A673 (cell line): Measurements from ENCODE around the gene SYCN. TPM values are rescaled to one million over a fixed set of nuclear protein-coding genes. Genes with fewer than 3 reads are reported as not detected.
A peak's percentile ranks its signal among the peaks of the same experiment; 100 is the strongest.

Experiments used
- Bru-seq: library from RNA; stranded (reverse); fragments of 400-500 nt; gene quantifications from one replicate; lab custom pipeline; 2021; lab: Mats Ljungman, UMichigan
- BruChase-seq, 2 experiments: library from RNA; stranded (reverse); fragments of 400-500 nt; gene quantifications; one replicate each; lab custom pipeline; 2021; lab: Mats Ljungman, UMichigan
- BruUV-seq: library from RNA; stranded (reverse); fragments of 400-500 nt; replicated peaks from 2 replicates; lab custom pipeline; 2021; lab: Mats Ljungman, UMichigan
- CTCF ChIA-PET: fragments of 300-600 bp; sonication (Branson Sonifier 250); formaldehyde crosslinking; loops from one replicate; lab custom pipeline; 2022; ENCODE audit warnings: antibody characterized with exemption; lab: Charles Lee
- POLR2A ChIA-PET: fragments of 300-600 bp; sonication (Branson Sonifier 250); formaldehyde crosslinking; loops from one replicate; lab custom pipeline; 2022; ENCODE audit warnings: antibody characterized with exemption; ENCODE audit not compliant: low non-redundant PET; lab: Charles Lee
- DNase-seq: peaks from one replicate; pipeline ENCODE4 v3.0.0-alpha.2; 2015; ENCODE audit warnings: low spot score
- H3K27ac ChIP-seq: fragments of 200-600 bp; sonication (generic); 2 replicates; pipeline ENCODE4 v1.5.1; 2016; ENCODE audit warnings: mixed run types, low read depth, mild to moderate bottlenecking, mixed read lengths, antibody characterized with exemption, low read length; ENCODE audit not compliant: poor library complexity, severe bottlenecking
- H3K27me3 ChIP-seq: fragments of 200-600 bp; sonication (generic); replicated peaks from 2 replicates; pipeline ENCODE4 v1.6.1; 2017; ENCODE audit warnings: mixed run types, low read depth, mild to moderate bottlenecking, mixed read lengths, antibody characterized with exemption, low read length; ENCODE audit not compliant: insufficient read depth, poor library complexity
- H3K36me3 ChIP-seq: fragments of 200-600 bp; sonication (generic); 2 replicates; pipeline ENCODE4 v1.6.1; 2016; ENCODE audit warnings: mixed run types, mild to moderate bottlenecking, mixed read lengths, antibody characterized with exemption, low read length; ENCODE audit not compliant: insufficient read depth, poor library complexity, severe bottlenecking
- H3K4me1 ChIP-seq: fragments of 200-600 bp; sonication (generic); 2 replicates; pipeline ENCODE4 v1.6.1; 2017; ENCODE audit warnings: mixed run types, mild to moderate bottlenecking, mixed read lengths, antibody characterized with exemption, low read length; ENCODE audit not compliant: insufficient read depth, poor library complexity, severe bottlenecking
- H3K4me3 ChIP-seq: fragments of 200-600 bp; sonication (generic); 2 replicates; pipeline ENCODE4 v1.5.1; 2016; ENCODE audit warnings: low read depth, mixed run types, mild to moderate bottlenecking, mixed read lengths, low read length; ENCODE audit not compliant: poor library complexity, severe bottlenecking
- H3K9me3 ChIP-seq: fragments of 200-600 bp; sonication (generic); 2 replicates; pipeline ENCODE4 v1.6.1; 2016; ENCODE audit warnings: mixed run types, low read depth, mild to moderate bottlenecking, mixed read lengths, antibody characterized with exemption, low read length; ENCODE audit not compliant: poor library complexity, severe bottlenecking
- CTCF ChIP-seq: fragments of 300-800, 200-600 bp; sonication (generic); conservative IDR thresholded peaks from 2 replicates; pipeline ENCODE4 v1.5.1; 2017; ENCODE audit warnings: low read depth, mild to moderate bottlenecking, antibody characterized with exemption, low read length, moderate library complexity, mixed read lengths
- EZH2 ChIP-seq: fragments of 200-600 bp; sonication (generic); IDR thresholded peaks from 2 replicates; pipeline ENCODE4 v1.6.1; 2017; ENCODE audit warnings: borderline replicate concordance, low read depth, mild to moderate bottlenecking, mixed read lengths, antibody characterized with exemption, low read length; ENCODE audit not compliant: poor library complexity, severe bottlenecking
- intact Hi-C: fragments of 100-400 bp; cut with micrococcal nuclease; formaldehyde crosslinking; loops from one replicate; pipeline ENCODE4 v1.10.0; 2022; ENCODE audit not compliant: unreplicated experiment
- long read RNA-seq: library from polyadenylated mRNA; stranded (forward); transcript quantifications from one replicate; pipeline ENCODE4 v2.0.0, GENCODE V29; 2022
- total RNA-seq: library from RNA; stranded (reverse); gene quantifications from 2 replicates; pipeline ENCODE4 v1.2.3, GENCODE V29; 2021

Gene SYCN
- total RNA-seq = not detected in 2 replicates
- Bru-seq, nascent RNA = not detected
- BruChase-seq, experiment 1, labeled RNA remaining after a 2-hour chase = not detected
- not detected for BruChase-seq, experiment 2, labeled RNA remaining after a 6-hour chase
- long read RNA-seq = 0 reads

- POLR2A ChIA-PET = no interaction called here
- no TSS peak for BruUV-seq
- Histone ChIP-seq H3K27me3 (peaks cover 29% of the 10 kb centered on the region), H3K4me3 (no peak within 1 kb of the TSS), H3K9me3 (no peaks in the 10 kb centered on the region), H3K4me1 (no peaks in the 10 kb centered on the region), H3K36me3 (no peaks in the 10 kb centered on the region), H3K27ac (no peak within 1 kb of the TSS)
- intact Hi-C loops = no loop called here
- CTCF ChIA-PET = no interaction called here
- TF ChIP-seq EZH2 = peak; percentile 58
- TF ChIP-seq CTCF = no peak
- no peak for DNase-seq
These were observed at the start of gene SYCN for GRCh38 chr19:39203372-39204341. SYCN (minus strand) TSS chr19:39204263; CDS start chr19:39204254, 9 bp downstream.

- no peak overlapping the region for H3K27ac ChIP-seq
- no peaks in the 10 kb centered on the region for H3K36me3 ChIP-seq
- no peaks in the 10 kb centered on the region for H3K9me3 ChIP-seq
- intact Hi-C loops = no loop called here
- no peaks in the 10 kb centered on the region for H3K4me1 ChIP-seq
- peaks cover 27% of the 10 kb centered on the region for H3K27me3 ChIP-seq
- BruUV-seq = no TSS peak
- DNase-seq = no peak
- TF ChIP-seq EZH2 = no peak
- no peak for TF ChIP-seq CTCF
- H3K4me3 ChIP-seq = no peak overlapping the region
- CTCF ChIA-PET = no interaction called here
- POLR2A ChIA-PET = no interaction called here
These were observed 49.5 kb upstream of the SYCN start for GRCh38 chr19:39253374-39254149.

GRCh38 chr19:39252458-39252857 is 48.4 kb upstream of the SYCN start:
- Histone ChIP-seq H3K4me1 (no peaks in the 10 kb centered on the region), H3K27ac (no peak overlapping the region), H3K36me3 (no peaks in the 10 kb centered on the region), H3K4me3 (no peak overlapping the region), H3K9me3 (no peaks in the 10 kb centered on the region), H3K27me3 (peaks cover 38% of the 10 kb centered on the region)
- DNase-seq = no peak
- TF ChIP-seq CTCF (no peak), EZH2 (no peak)
- ChIA-PET POLR2A (no interaction called here), CTCF (no interaction called here)
- BruUV-seq = no TSS peak
- intact Hi-C loops = no loop called here
